Heart right ventricle (tissue), 16 donors: Measurements from ENCODE around the gene PRKACB. TPM values are rescaled to one million over a fixed set of nuclear protein-coding genes. Genes with fewer than 3 reads are reported as not detected.

ENCODE experiments used
- ATAC-seq, 8 donors: fragments of 200-7000 bp; cut with Tn5 transposase; one replicate each; pipeline ENCODE4 v1.9.1; 2020; ENCODE audit warnings: mild to moderate bottlenecking in 8 of 8, moderate library complexity in 8 of 8, moderate number of reproducible peaks in 1 of 8
- DNase-seq, 2 donors: peaks; one replicate each; pipeline ENCODE4 v3.0.0-alpha.2; 2020
- H3K27ac ChIP-seq, 10 donors: fragments of 200-600 bp; sonication (generic) in 2 of 10; one replicate each; pipeline versions ENCODE4 v1.5.0 to v1.8.0; 2020 to 2022; ENCODE audit warnings: mild to moderate bottlenecking in 3 of 10
- H3K27me3 ChIP-seq, 7 donors: fragments of 200-600 bp; one replicate each; pipeline ENCODE4 v1.8.0; 2021 to 2022; ENCODE audit warnings: mild to moderate bottlenecking in 2 of 7
- H3K36me3 ChIP-seq, 9 donors: fragments of 200-600 bp; sonication (generic) in 1 of 9; one replicate each; pipeline versions ENCODE4 v1.5.0 to v1.8.0; 2020 to 2022; ENCODE audit warnings: mild to moderate bottlenecking in 2 of 9
- H3K4me1 ChIP-seq, 9 donors: fragments of 200-600 bp; sonication (generic) in 1 of 9; one replicate each; pipeline versions ENCODE4 v1.5.0 to v1.8.0; 2020 to 2022; ENCODE audit warnings: mild to moderate bottlenecking in 4 of 9
- H3K4me3 ChIP-seq, 10 donors: fragments of 200-600 bp; sonication (generic) in 2 of 10; one replicate each; pipeline versions ENCODE4 v1.5.0 to v1.8.0; 2020 to 2022; ENCODE audit warnings: mild to moderate bottlenecking in 7 of 10, moderate library complexity in 2 of 10
- H3K9me3 ChIP-seq, 11 donors: fragments of 200-600 bp in 10 of 11; sonication (generic) in 2 of 11; one replicate each; pipeline versions ENCODE4 v1.5.0 to v1.8.0; 2013 to 2022; ENCODE audit warnings: mild to moderate bottlenecking in 2 of 11, control low read depth in 1 of 11, moderate library complexity in 1 of 11
- WGBS, 2 donors: extraction: QIAGEN DNeasy Blood & Tissue Kit; methylation state at CpG; one replicate each; pipeline ENCODE4 v1.1.7; 2013; ENCODE audit warnings: inconsistent platforms in 1 of 2; 5-methylcytosine and 5-hydroxymethylcytosine counted together
- intact Hi-C, 10 donors: fragments of 100-400 bp; cut with DNase I; formaldehyde crosslinking; loops; one replicate each; pipeline versions ENCODE4 v1.11.1 to v1.14.2; 2022
- polyA plus RNA-seq, 2 donors: library from polyadenylated mRNA; stranded (reverse); fragments of 200-250 nt; gene quantifications; one replicate each; pipeline ENCODE4 v1.2.3, GENCODE V29; 2013
- total RNA-seq, 10 donors: library from RNA; stranded (reverse); fragmentation: NEBNext Ultra II Directional in 3 of 10; extraction: Animal tissue kit (Norgen Biotek cat#: 25700) in 3 of 10; gene quantifications; one replicate each; pipeline versions ENCODE4 v1.2.1 to v1.2.4, GENCODE V29; 2021 to 2023
- TF ChIP-seq, protein P1 (sequence below), 9 donors: fragments of 200-600 bp; sonication (generic) in 2 of 9; IDR thresholded peaks; one replicate each; pipeline versions ENCODE4 v1.5.0 to v1.8.0; 2021 to 2022; ENCODE audit warnings: antibody characterized with exemption in 9 of 9, mild to moderate bottlenecking in 5 of 9, moderate library complexity in 1 of 9
- donor health status: Arrhythmogenic right ventricular cardiomyopathy.
- donor health status: ischemic (EF 13 %, LVEDD 7.1; RV severe dilation, severe dysfunction).
- donor health status: healthy with polysubstance abuse.
- donor health status: DM: no; HTN: yes; CAD: no.
- donor health status: DM: no; HTN: no; CAD: no.
- donor health status: ischemic (EF 25% LVEDD 6.9; RV normal size, moderate dysfunction).
- donor health status: ischemic (EF 25% LVEDD 5.7; RV mildly dilated, moderate dysfunction).
- donor health status: healthy.
- donor health status: DM: yes; HTN: yes; CAD: no.
- donor health status: Ischemic cardiomyopathy.
- donor health status: ischemic (EF 35%, LVEDD 5.7; RV mildly dilated, moderate dysfunction).
- donor health status: nonischemic (EF 11% LVEDD 7.7; RV severe dilation, severe dysfunction).
- donor health status: DM: yes; HTN: yes; CAD: no.
- donor health status: PGD.
- donor health status: ischemic (EF 29% LVEDD 5.4; RV normal size, mild dysfunction).
- donor health status: nonischemic (EF 23%, LVEDD 6.1; RV moderate dilation, normal function).

The PRKACB gene
- total and polyA plus RNA-seq, 12 donors = 6.4 to 49.1 (median 39.6) TPM

DNA sequence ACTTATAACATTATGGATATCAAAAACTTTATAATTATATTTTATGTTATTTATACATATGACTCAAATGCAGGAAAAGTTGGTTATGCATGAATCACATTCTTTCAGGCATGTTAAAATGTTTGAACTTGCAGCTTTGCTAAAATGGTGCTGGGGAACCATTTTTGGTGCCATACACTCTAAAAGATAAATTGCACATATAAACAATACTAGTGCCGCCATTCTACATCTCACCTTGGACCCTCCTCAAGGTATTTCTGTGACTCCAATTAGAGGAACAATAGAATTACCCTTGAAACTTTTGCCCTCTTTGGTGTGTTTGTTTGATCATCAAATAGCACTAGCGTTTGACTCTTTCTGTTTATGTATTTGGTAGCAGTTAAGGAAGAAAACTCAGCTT, 997 bp downstream of the PRKACB start:
- H3K4me1 ChIP-seq = peaks cover 0 to 29% (median 0%) of the 10 kb centered on the region in 9 donors
- H3K36me3 ChIP-seq = no peaks in the 10 kb centered on the region
- DNase-seq (no peak), ATAC-seq (no peak)
- 88 to 93% methylated on average over 2 of the region's 2 CpGs for WGBS, 2 donors
- TF ChIP-seq, protein P1, sequence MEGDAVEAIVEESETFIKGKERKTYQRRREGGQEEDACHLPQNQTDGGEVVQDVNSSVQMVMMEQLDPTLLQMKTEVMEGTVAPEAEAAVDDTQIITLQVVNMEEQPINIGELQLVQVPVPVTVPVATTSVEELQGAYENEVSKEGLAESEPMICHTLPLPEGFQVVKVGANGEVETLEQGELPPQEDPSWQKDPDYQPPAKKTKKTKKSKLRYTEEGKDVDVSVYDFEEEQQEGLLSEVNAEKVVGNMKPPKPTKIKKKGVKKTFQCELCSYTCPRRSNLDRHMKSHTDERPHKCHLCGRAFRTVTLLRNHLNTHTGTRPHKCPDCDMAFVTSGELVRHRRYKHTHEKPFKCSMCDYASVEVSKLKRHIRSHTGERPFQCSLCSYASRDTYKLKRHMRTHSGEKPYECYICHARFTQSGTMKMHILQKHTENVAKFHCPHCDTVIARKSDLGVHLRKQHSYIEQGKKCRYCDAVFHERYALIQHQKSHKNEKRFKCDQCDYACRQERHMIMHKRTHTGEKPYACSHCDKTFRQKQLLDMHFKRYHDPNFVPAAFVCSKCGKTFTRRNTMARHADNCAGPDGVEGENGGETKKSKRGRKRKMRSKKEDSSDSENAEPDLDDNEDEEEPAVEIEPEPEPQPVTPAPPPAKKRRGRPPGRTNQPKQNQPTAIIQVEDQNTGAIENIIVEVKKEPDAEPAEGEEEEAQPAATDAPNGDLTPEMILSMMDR (IDR thresholded peaks at IDR 0.05) = no peak
- intact Hi-C loops = loop anchor here in 5 of 10 donors (10.0 kb wide), 4 partner anchors 290 to 630 kb away; no protein-coding TSS in a partner anchor
- H3K27ac ChIP-seq = peak overlapping the region in 1 of 10 donors; percentile 78
- no peaks in the 10 kb centered on the region for H3K27me3 ChIP-seq
- H3K4me3 ChIP-seq = peak overlapping the region in 4 of 10 donors; percentile 6 to 50 (median 16)
- no peaks in the 10 kb centered on the region for H3K9me3 ChIP-seq

- H3K4me1 ChIP-seq = peaks cover 0 to 27% (median 0%) of the 10 kb centered on the region in 9 donors
- TF ChIP-seq, protein P1 (IDR thresholded peaks at IDR 0.05) = no peak
- H3K27ac ChIP-seq = peak overlapping the region in 1 of 10 donors; percentile 78
- no peak for DNase-seq
- H3K27me3 ChIP-seq = no peaks in the 10 kb centered on the region
- ATAC-seq = no peak
- H3K4me3 ChIP-seq = peak overlapping the region in 2 of 10 donors; percentile 6 to 50
- no peaks in the 10 kb centered on the region for H3K36me3 ChIP-seq
- 84 to 92% methylated on average over 4 of the region's 4 CpGs for WGBS, 2 donors
- H3K9me3 ChIP-seq = no peaks in the 10 kb centered on the region
- intact Hi-C loops = loop anchor here in 5 of 10 donors (10.0 kb wide), 4 partner anchors 288 to 628 kb away; no protein-coding TSS in a partner anchor
Observed at GRCh38 chr1:84146411-84147032, 2.5 kb downstream of the PRKACB start.

GRCh38 chr1:84148758-84149157, 4.7 kb downstream of the PRKACB start:
- H3K4me1 ChIP-seq = peaks cover 0 to 32% (median 0%) of the 10 kb centered on the region in 9 donors

DNA sequence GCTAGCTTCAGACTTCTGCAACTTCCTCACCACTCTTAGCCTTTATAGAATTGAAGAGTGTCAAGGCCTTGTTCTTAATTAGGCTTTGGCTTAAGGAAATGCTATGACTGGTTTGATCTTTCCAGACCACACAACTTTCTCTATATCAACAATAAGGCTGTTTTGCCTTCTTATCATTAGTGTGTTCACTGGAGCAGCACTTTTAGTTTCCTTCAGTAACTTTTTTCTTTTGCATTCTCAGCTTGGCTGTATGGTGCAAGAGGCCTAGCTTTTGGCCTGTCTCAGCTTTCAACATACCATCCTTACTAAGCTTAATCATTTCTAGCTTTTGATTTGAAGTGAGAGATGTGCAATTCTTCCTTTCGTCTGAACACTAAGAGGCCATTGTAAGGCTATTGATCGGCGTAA, 8.6 kb downstream of the PRKACB start:
- peaks cover 0 to 33% (median 0%) of the 10 kb centered on the region in 9 donors for H3K4me1 ChIP-seq
- no peak for DNase-seq
- intact Hi-C loops = no loop called here
- H3K9me3 ChIP-seq = no peaks in the 10 kb centered on the region
- WGBS, 2 donors = 92 to 97% methylated on average over 3 of the region's 3 CpGs
- no peak for ATAC-seq
- no peaks in the 10 kb centered on the region for H3K27me3 ChIP-seq
- no peak overlapping the region for H3K27ac ChIP-seq
- H3K4me3 ChIP-seq = no peak overlapping the region
- TF ChIP-seq, protein P1 (IDR thresholded peaks at IDR 0.05) = no peak
- H3K36me3 ChIP-seq = no peaks in the 10 kb centered on the region

More at GRCh38 chr1:84148758-84149157, 4.7 kb downstream of the PRKACB start:
- Histone ChIP-seq H3K27me3 (no peaks in the 10 kb centered on the region), H3K27ac (no peak overlapping the region), H3K36me3 (no peaks in the 10 kb centered on the region), H3K9me3 (no peaks in the 10 kb centered on the region), H3K4me3 (no peak overlapping the region)
- WGBS, 2 donors = 75 to 84% methylated on average over 1 of the region's 1 CpG
- TF ChIP-seq, protein P1 (IDR thresholded peaks at IDR 0.05) = no peak
- intact Hi-C loops = loop anchor here in 5 of 10 donors (10.0 kb wide), 4 partner anchors 286 to 626 kb away; no protein-coding TSS in a partner anchor
- DNase-seq (no peak), ATAC-seq (no peak)
